Immature natural killer cell (primary cell): ENCODE data around the gene CFAP299. TPM values are rescaled to one million over a fixed set of nuclear protein-coding genes. Genes with fewer than 3 reads are reported as not detected.

Experiments
- DNase-seq, 3 donors: peaks; one replicate each; pipeline ENCODE4 v3.0.0; 2022; ENCODE audit warnings: mixed read lengths in 1 of 3
- H3K27ac Mint-ChIP-seq, 6 donors: one replicate each; pipeline ENCODE4 v1.8.0; 2020; ENCODE audit warnings: mixed read lengths in 6 of 6, mild to moderate bottlenecking in 5 of 6, inconsistent platforms in 4 of 6, moderate library complexity in 3 of 6
- H3K27me3 Mint-ChIP-seq, 3 donors: one replicate each; pipeline ENCODE4 v1.8.0; 2020 to 2021; ENCODE audit warnings: low read depth in 3 of 3, mild to moderate bottlenecking in 3 of 3, mixed read lengths in 3 of 3, moderate library complexity in 3 of 3, inconsistent platforms in 1 of 3
- H3K36me3 Mint-ChIP-seq, 3 donors: one replicate each; pipeline ENCODE4 v1.8.0; 2020; ENCODE audit warnings: mixed read lengths in 3 of 3, inconsistent platforms in 2 of 3, mild to moderate bottlenecking in 2 of 3
- H3K4me1 Mint-ChIP-seq, 2 donors: one replicate each; pipeline ENCODE4 v1.8.0; 2020; ENCODE audit warnings: inconsistent platforms in 2 of 2, mild to moderate bottlenecking in 2 of 2, mixed read lengths in 2 of 2, moderate library complexity in 1 of 2
- H3K4me3 Mint-ChIP-seq, 5 donors: one replicate each; pipeline ENCODE4 v1.8.0; 2020; ENCODE audit warnings: mild to moderate bottlenecking in 5 of 5, mixed read lengths in 5 of 5, inconsistent platforms in 3 of 5, moderate library complexity in 3 of 5
- H3K9me3 Mint-ChIP-seq, 6 donors: one replicate each; pipeline ENCODE4 v1.8.0; 2020; ENCODE audit warnings: mild to moderate bottlenecking in 6 of 6, mixed read lengths in 6 of 6, inconsistent platforms in 4 of 6, moderate library complexity in 3 of 6
- polyA plus RNA-seq, 3 donors: library from polyadenylated mRNA; unstranded; fragments of 300-500 nt; fragmentation: Illumina TruSeq; gene quantifications; one replicate each; pipeline ENCODE4 v1.2.3, GENCODE V29; 2021

CFAP299 gene
- polyA plus RNA-seq, 3 donors from 2014 or later: 0.72 TPM; not detected in 2

DNA sequence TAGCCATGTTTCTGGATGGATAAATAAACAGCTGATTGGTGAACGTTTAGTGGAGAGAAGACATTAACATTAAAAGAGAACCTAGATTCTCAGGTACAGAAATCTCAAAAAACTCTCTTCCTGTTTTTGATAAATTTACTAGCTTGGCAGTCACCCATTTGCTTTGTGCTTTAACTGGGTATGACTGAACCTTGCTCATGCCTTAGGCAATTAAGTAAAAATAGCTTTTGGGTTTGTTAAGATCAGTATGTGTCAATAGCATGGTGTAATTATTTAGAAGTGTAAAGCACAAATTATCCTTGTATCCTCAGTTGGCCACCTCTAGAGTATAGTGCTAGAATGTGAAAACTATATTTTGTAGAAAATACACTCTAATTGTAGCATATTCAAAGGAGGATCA lies 200.0 kb downstream of the CFAP299 start:
- no peak for DNase-seq
- H3K36me3 Mint-ChIP-seq: no peaks in the 10 kb centered on the region
- no peak overlapping the region for H3K27ac Mint-ChIP-seq
- H3K4me3 Mint-ChIP-seq: no peak overlapping the region
- H3K4me1 Mint-ChIP-seq: no peaks in the 10 kb centered on the region
- H3K9me3 Mint-ChIP-seq: no peaks in the 10 kb centered on the region
- peaks cover 0 to 2% (median 0%) of the 10 kb centered on the region in 3 donors for H3K27me3 Mint-ChIP-seq

GRCh38 chr4:80538276-80538926 lies 202.9 kb downstream of the CFAP299 start:
- no peaks in the 10 kb centered on the region for H3K9me3 Mint-ChIP-seq
- peaks cover 0 to 1% (median 0%) of the 10 kb centered on the region in 3 donors for H3K36me3 Mint-ChIP-seq
- H3K4me3 Mint-ChIP-seq: no peak overlapping the region
- no peak for DNase-seq
- peaks cover 0 to 5% (median 3%) of the 10 kb centered on the region in 3 donors for H3K27me3 Mint-ChIP-seq
- no peaks in the 10 kb centered on the region for H3K4me1 Mint-ChIP-seq
- no peak overlapping the region for H3K27ac Mint-ChIP-seq

DNA sequence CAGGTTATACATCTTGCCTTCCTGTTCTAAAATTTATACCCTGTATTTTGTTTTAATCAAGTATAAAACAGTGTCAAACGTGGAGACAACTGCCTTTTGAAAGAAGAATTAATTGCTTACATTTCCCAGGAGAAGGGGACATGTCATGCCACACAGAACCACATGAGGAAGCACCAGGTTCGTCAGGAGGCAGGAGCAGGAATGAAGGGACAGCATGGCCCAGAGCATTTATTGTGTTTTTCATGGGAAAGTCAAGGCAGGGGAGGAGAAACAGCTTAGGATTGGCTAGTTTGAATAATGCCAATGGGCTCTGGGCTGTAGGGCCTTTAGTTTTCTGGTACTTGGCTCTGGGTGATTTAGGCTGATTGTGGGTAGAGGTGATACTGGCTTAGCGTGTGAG lies 203.7 kb downstream of the CFAP299 start:
- Mint-ChIP-seq H3K27ac (no peak overlapping the region), H3K4me3 (no peak overlapping the region), H3K27me3 (peaks cover 0 to 5% (median 3%) of the 10 kb centered on the region in 3 donors), H3K4me1 (no peaks in the 10 kb centered on the region), H3K36me3 (peaks cover 0 to 4% (median 0%) of the 10 kb centered on the region in 3 donors), H3K9me3 (no peaks in the 10 kb centered on the region)
- DNase-seq: no peak

- Mint-ChIP-seq H3K4me3 (no peak overlapping the region), H3K4me1 (no peaks in the 10 kb centered on the region)
- DNase-seq: no peak
Observed at GRCh38 chr4:80540349-80540748, 204.8 kb downstream of the CFAP299 start.

GRCh38 chr4:80540785-80541469 lies 205.4 kb downstream of the CFAP299 start:
- no peak for DNase-seq
- no peak overlapping the region for H3K4me3 Mint-ChIP-seq
- peaks cover 0 to 4% (median 4%) of the 10 kb centered on the region in 3 donors for H3K36me3 Mint-ChIP-seq
- H3K4me1 Mint-ChIP-seq: no peaks in the 10 kb centered on the region
- peaks cover 0 to 3% (median 0%) of the 10 kb centered on the region in 6 donors for H3K9me3 Mint-ChIP-seq
- peaks cover 1 to 5% (median 3%) of the 10 kb centered on the region in 3 donors for H3K27me3 Mint-ChIP-seq
- H3K27ac Mint-ChIP-seq: no peak overlapping the region

More at GRCh38 chr4:80540349-80540748, 204.8 kb downstream of the CFAP299 start:
- Mint-ChIP-seq H3K27me3 (peaks cover 1 to 5% (median 3%) of the 10 kb centered on the region in 3 donors), H3K27ac (no peak overlapping the region), H3K36me3 (peaks cover 0 to 4% (median 4%) of the 10 kb centered on the region in 3 donors), H3K9me3 (peaks cover 0 to 3% (median 0%) of the 10 kb centered on the region in 6 donors)

- Mint-ChIP-seq H3K27me3 (peaks cover 1 to 5% (median 5%) of the 10 kb centered on the region in 3 donors), H3K36me3 (peaks cover 0 to 4% (median 4%) of the 10 kb centered on the region in 3 donors), H3K4me1 (no peaks in the 10 kb centered on the region), H3K9me3 (peaks cover 0 to 3% (median 0%) of the 10 kb centered on the region in 6 donors), H3K4me3 (no peak overlapping the region), H3K27ac (no peak overlapping the region)
- no peak for DNase-seq
Observed at GRCh38 chr4:80542747-80543146, 207.2 kb downstream of the CFAP299 start.

DNA sequence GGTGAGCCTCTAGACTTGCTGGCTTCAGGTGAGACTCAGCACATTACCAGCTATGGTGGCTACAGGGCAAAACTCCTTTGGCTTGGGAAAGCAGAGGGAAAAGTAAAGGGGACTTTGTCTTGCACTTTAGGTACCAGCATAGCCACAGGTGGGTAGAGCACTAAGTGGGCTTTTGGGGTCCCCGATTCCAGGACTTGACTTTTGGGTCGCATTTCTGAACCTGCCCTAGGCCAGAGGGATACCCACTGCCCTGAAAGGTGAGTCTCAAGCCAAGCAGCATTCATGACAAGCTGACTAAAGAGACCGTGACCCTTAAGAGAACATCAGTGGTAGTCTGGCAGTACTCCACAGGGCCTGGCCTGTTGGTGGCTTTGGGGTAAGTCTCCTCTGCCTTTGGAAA lies 224.8 kb downstream of the CFAP299 start:
- H3K9me3 Mint-ChIP-seq: peaks cover 1 to 7% (median 4%) of the 10 kb centered on the region in 6 donors
- peaks cover 0 to 6% (median 0%) of the 10 kb centered on the region in 3 donors for H3K36me3 Mint-ChIP-seq
- no peak overlapping the region for H3K4me3 Mint-ChIP-seq
- peaks cover 0 to 1% (median 0%) of the 10 kb centered on the region in 3 donors for H3K27me3 Mint-ChIP-seq
- no peaks in the 10 kb centered on the region for H3K4me1 Mint-ChIP-seq
- DNase-seq: no peak
- no peak overlapping the region for H3K27ac Mint-ChIP-seq

DNA sequence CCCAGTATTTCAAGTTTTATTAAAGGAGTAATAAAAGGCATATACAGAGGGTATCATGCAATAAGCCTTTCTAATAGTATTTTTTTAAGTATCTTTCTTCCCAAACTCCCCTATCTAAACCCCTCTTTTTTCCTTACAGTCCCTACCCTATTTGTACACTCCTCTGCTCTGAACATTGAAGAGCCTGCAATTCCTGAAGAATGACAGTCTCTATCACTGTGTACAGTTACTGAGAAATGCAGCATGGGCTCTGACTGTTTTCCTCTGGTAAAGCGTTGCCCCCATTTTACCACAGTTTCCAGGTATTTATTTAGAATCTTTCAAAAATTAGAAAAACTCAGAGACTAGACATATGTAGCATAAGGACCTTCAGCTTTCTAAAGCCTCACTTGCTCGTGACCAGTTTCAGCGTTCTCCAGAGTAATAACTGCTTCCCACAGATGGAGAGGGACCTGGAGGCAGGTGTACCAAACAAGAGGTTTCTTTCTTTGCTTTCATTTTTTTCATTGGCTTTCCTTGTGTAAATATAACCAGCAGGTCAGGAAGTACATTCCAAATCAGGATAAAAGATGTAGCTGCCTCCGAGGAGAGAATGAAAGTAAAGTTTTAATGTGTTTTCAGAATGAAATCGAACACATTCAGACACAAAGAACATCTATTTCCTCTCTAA lies 230.8 kb downstream of the CFAP299 start:
- no peak for DNase-seq

DNA sequence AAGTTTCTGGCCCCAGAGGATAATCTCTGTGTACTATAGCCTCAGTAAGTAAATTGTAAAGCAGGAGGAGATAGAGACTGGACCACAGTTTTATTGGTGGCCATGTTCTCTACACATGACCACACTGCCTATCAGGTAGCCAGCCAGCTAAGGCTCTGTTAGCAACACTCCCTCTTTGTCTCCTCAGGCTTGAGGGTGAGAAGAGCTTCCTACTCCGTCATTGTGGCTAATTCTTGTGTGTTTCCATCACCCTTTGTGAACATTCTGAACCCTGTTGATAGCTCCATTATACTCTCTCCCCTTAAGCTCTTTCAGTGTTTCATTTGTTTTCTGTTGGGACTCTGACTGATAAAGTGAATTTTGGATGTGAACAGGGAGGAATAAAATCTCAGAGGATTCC lies 233.4 kb downstream of the CFAP299 start:
- peaks cover 0 to 6% (median 0%) of the 10 kb centered on the region in 3 donors for H3K36me3 Mint-ChIP-seq
- no peaks in the 10 kb centered on the region for H3K4me1 Mint-ChIP-seq
- peaks cover 0 to 3% (median 0%) of the 10 kb centered on the region in 6 donors for H3K9me3 Mint-ChIP-seq
- peaks cover 2 to 7% (median 4%) of the 10 kb centered on the region in 3 donors for H3K27me3 Mint-ChIP-seq
- H3K27ac Mint-ChIP-seq: no peak overlapping the region
- H3K4me3 Mint-ChIP-seq: no peak overlapping the region
- DNase-seq: peak in 2 of 3 donors; percentile 3 to 13

More for the DNA sequence above, 230.8 kb downstream of the CFAP299 start:
- H3K27ac Mint-ChIP-seq: no peak overlapping the region
- H3K36me3 Mint-ChIP-seq: peaks cover 0 to 6% (median 0%) of the 10 kb centered on the region in 3 donors
- H3K4me1 Mint-ChIP-seq: no peaks in the 10 kb centered on the region
- H3K4me3 Mint-ChIP-seq: no peak overlapping the region
- H3K27me3 Mint-ChIP-seq: peaks cover 2 to 8% (median 4%) of the 10 kb centered on the region in 3 donors
- H3K9me3 Mint-ChIP-seq: peaks cover 1 to 7% (median 3%) of the 10 kb centered on the region in 6 donors

DNA sequence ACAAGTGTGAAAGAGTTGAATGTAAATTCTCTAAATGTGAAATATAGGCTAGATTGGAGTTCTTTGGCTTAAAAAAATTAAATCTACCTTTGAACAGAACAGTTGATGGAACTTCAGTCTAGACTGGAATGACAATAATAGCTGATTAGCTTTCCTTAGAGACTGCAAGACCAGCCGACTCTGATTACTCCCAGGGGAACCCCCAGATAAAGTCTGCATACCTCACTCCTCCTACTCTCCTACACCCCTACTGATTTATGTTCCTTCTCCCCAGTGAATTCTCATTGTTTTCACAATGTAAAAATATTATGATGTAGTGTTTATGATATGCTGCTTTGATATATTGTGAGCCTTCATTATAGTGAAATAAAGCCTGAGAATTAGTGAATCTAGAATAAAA lies 241.3 kb downstream of the CFAP299 start:
- H3K4me3 Mint-ChIP-seq: no peak overlapping the region
- no peak for DNase-seq
- H3K36me3 Mint-ChIP-seq: peaks cover 0 to 6% (median 0%) of the 10 kb centered on the region in 3 donors
- H3K27me3 Mint-ChIP-seq: peaks cover 0 to 3% (median 2%) of the 10 kb centered on the region in 3 donors
- peaks cover 0 to 3% (median 0%) of the 10 kb centered on the region in 6 donors for H3K9me3 Mint-ChIP-seq
- H3K4me1 Mint-ChIP-seq: no peaks in the 10 kb centered on the region
- no peak overlapping the region for H3K27ac Mint-ChIP-seq

GRCh38 chr4:80578001-80578400 lies 242.5 kb downstream of the CFAP299 start:
- Mint-ChIP-seq H3K36me3 (peaks cover 0 to 6% (median 0%) of the 10 kb centered on the region in 3 donors), H3K27me3 (peaks cover 0 to 3% (median 2%) of the 10 kb centered on the region in 3 donors), H3K4me3 (no peak overlapping the region), H3K27ac (no peak overlapping the region), H3K4me1 (no peaks in the 10 kb centered on the region), H3K9me3 (peaks cover 0 to 3% (median 0%) of the 10 kb centered on the region in 6 donors)
- no peak for DNase-seq

- Mint-ChIP-seq H3K4me3 (no peak overlapping the region), H3K9me3 (no peaks in the 10 kb centered on the region), H3K27me3 (peaks cover 2 to 8% (median 2%) of the 10 kb centered on the region in 3 donors), H3K4me1 (no peaks in the 10 kb centered on the region), H3K36me3 (no peaks in the 10 kb centered on the region), H3K27ac (no peak overlapping the region)
- DNase-seq: no peak
Observed at GRCh38 chr4:80585542-80585941, 250.0 kb downstream of the CFAP299 start.

GRCh38 chr4:80586716-80587115 lies 251.2 kb downstream of the CFAP299 start:
- no peaks in the 10 kb centered on the region for H3K9me3 Mint-ChIP-seq
- H3K4me1 Mint-ChIP-seq: no peaks in the 10 kb centered on the region
- DNase-seq: no peak
- peaks cover 2 to 8% (median 2%) of the 10 kb centered on the region in 3 donors for H3K27me3 Mint-ChIP-seq
- H3K36me3 Mint-ChIP-seq: no peaks in the 10 kb centered on the region
- no peak overlapping the region for H3K27ac Mint-ChIP-seq
- H3K4me3 Mint-ChIP-seq: no peak overlapping the region
